ENCODE measurements around the gene S100Z. TPM values are rescaled to one million over a fixed set of nuclear protein-coding genes. Genes with fewer than 3 reads are reported as not detected.

S100Z gene
- total and polyA plus RNA-seq, 9 of the 15 experiments (the other 6 are each of a cell fraction or from before 2014, with no cell fraction given), result 0.15 to 0.42 (median 0.20) TPM; not detected in 6

DNA sequence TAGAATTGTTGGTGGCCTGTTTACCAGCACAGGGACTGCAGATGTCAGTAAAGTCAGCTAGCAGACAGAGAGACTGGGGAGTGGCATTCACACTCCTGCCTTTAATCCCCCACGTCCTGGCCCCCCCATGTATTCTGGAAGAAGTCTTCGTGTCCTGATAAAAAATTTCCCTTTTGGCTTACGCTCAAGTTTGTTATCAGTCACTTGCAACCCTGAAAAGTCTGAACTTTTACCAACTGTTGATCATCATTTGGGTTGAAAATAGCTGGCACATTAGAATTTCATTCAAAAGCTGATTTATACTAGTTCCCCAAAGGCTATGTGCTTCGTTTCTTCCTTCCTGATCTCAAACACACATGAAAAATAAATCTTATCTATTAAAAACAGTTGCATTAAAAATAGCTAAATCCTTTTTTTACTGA lies 97.3 kb downstream of the S100Z start (continued):
- TF ChIP-seq HES1 (IDR thresholded peaks at IDR 0.05; ENCODE audit: low read depth) (no peak), C11orf30 (IDR thresholded peaks at IDR 0.05; ENCODE audit: low read depth) (no peak), CBFA2T2 (conservative IDR thresholded peaks at IDR 0.05) (peak; percentile 87), NCOA1 (IDR thresholded peaks at IDR 0.05; ENCODE audit: low read depth) (no peak), CHD4 (IDR thresholded peaks at IDR 0.05; ENCODE audit: insufficient read depth, insufficient replicate concordance, low read depth, low read length, poor library complexity, severe bottlenecking) (no peak), PCBP1 (IDR thresholded peaks at IDR 0.05; ENCODE audit: low read depth, low read length, poor library complexity, severe bottlenecking) (no peak), CC2D1A (IDR thresholded peaks at IDR 0.05) (peak; percentile 43; the same call in 1 of the 2 replicates), HCFC1 (IDR thresholded peaks at IDR 0.05; ENCODE audit: low read depth, low read length) (no peak), ZNF561 (CRISPR knock-in tag; conservative IDR thresholded peaks at IDR 0.05) (no peak), PHTF2 (CRISPR knock-in tag; IDR thresholded peaks at IDR 0.05) (no peak), CGGBP1 (CRISPR knock-in tag; IDR thresholded peaks at IDR 0.05) (no peak), DNMT1 (IDR thresholded peaks at IDR 0.05) (no peak), MCM3 (IDR thresholded peaks at IDR 0.05) (no peak), CBX3 (IDR thresholded peaks at IDR 0.05; ENCODE audit: borderline replicate concordance in 1 of 2, low read length in 2 of 2) (no peak; a peak in 1 of 3 replicates), NONO (IDR thresholded peaks at IDR 0.05; ENCODE audit: low read depth in 2 of 2, low read length in 1 of 2) (no peak), NBN (IDR thresholded peaks at IDR 0.05; ENCODE audit: low read depth) (no peak; the same call in 1 of the 2 replicates), HMBOX1 (IDR thresholded peaks at IDR 0.05) (peak; percentile 75), MBD2 (IDR thresholded peaks at IDR 0.05; ENCODE audit: borderline replicate concordance, low read depth) (peak; percentile 27; the same call in 1 of the 2 replicates), ZZZ3 (IDR thresholded peaks at IDR 0.05) (no peak), SOX6 (IDR thresholded peaks at IDR 0.05) (peak; percentile 51)
- TF ChIP-seq, protein P1, sequence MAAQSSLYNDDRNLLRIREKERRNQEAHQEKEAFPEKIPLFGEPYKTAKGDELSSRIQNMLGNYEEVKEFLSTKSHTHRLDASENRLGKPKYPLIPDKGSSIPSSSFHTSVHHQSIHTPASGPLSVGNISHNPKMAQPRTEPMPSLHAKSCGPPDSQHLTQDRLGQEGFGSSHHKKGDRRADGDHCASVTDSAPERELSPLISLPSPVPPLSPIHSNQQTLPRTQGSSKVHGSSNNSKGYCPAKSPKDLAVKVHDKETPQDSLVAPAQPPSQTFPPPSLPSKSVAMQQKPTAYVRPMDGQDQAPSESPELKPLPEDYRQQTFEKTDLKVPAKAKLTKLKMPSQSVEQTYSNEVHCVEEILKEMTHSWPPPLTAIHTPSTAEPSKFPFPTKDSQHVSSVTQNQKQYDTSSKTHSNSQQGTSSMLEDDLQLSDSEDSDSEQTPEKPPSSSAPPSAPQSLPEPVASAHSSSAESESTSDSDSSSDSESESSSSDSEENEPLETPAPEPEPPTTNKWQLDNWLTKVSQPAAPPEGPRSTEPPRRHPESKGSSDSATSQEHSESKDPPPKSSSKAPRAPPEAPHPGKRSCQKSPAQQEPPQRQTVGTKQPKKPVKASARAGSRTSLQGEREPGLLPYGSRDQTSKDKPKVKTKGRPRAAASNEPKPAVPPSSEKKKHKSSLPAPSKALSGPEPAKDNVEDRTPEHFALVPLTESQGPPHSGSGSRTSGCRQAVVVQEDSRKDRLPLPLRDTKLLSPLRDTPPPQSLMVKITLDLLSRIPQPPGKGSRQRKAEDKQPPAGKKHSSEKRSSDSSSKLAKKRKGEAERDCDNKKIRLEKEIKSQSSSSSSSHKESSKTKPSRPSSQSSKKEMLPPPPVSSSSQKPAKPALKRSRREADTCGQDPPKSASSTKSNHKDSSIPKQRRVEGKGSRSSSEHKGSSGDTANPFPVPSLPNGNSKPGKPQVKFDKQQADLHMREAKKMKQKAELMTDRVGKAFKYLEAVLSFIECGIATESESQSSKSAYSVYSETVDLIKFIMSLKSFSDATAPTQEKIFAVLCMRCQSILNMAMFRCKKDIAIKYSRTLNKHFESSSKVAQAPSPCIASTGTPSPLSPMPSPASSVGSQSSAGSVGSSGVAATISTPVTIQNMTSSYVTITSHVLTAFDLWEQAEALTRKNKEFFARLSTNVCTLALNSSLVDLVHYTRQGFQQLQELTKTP (IDR thresholded peaks at IDR 0.05; ENCODE audit: low read depth in 1 of 2, partially characterized antibody in 2 of 2), result no peak
- TF ChIP-seq, protein P2, sequence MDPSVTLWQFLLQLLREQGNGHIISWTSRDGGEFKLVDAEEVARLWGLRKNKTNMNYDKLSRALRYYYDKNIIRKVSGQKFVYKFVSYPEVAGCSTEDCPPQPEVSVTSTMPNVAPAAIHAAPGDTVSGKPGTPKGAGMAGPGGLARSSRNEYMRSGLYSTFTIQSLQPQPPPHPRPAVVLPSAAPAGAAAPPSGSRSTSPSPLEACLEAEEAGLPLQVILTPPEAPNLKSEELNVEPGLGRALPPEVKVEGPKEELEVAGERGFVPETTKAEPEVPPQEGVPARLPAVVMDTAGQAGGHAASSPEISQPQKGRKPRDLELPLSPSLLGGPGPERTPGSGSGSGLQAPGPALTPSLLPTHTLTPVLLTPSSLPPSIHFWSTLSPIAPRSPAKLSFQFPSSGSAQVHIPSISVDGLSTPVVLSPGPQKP (CRISPR knock-in tag; IDR thresholded peaks at IDR 0.05), result no peak
- TF ChIP-seq, protein P3, sequence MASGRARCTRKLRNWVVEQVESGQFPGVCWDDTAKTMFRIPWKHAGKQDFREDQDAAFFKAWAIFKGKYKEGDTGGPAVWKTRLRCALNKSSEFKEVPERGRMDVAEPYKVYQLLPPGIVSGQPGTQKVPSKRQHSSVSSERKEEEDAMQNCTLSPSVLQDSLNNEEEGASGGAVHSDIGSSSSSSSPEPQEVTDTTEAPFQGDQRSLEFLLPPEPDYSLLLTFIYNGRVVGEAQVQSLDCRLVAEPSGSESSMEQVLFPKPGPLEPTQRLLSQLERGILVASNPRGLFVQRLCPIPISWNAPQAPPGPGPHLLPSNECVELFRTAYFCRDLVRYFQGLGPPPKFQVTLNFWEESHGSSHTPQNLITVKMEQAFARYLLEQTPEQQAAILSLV (tag; IDR thresholded peaks at IDR 0.05), result no peak
